A549 treated with AZD2906 at 1 μM for 4 hours (cell line): ENCODE results near the gene ESYT1. TPM values are rescaled to one million over a fixed set of nuclear protein-coding genes. Genes with fewer than 3 reads are reported as not detected.

Experiments
- total RNA-seq: library from RNA; stranded (reverse); fragments of 200-300 nt; extraction: Qiagen RNA extraction; gene quantifications from 5 replicates; pipeline ENCODE4 v1.2.3, GENCODE V29; 2022

Gene ESYT1
- 59.6 to 64.9 TPM (median 64.2 TPM) in 5 replicates for total RNA-seq

DNA sequence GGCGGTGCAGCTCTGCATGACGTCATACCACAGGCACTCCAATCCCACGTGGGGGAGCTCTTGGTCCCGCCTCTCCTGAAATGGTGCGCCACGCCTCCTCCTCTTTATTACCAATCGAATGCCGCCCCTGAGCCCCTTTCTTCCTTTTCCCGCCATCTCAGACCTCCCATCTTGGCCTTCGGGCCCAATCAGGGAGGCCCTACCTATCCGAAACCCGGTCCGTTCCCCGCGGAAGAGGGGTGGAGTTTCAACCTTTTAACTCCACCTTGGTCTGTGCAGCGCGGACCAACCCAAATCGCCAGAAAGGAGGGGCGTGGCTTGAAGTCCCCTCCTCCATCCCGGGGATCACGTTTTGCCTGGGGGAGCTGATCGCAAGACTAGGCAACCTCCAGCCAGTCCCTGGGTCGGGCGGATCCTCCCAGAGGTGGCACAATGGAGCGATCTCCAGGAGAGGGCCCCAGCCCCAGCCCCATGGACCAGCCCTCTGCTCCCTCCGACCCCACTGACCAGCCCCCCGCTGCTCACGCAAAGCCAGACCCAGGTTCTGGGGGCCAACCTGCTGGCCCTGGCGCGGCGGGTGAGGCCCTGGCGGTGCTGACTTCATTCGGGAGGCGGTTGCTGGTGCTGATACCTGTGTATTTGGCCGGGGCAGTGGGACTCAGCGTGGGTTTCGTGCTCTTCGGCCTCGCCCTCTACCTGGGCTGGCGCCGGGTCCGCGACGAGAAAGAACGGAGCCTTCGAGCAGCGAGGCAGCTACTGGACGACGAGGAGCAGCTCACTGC lies at the start of gene ESYT1:
ESYT1 (plus strand) TSS at position 380 of the 782 bp plus-strand sequence; CDS start at position 433, 53 bp downstream.

DNA sequence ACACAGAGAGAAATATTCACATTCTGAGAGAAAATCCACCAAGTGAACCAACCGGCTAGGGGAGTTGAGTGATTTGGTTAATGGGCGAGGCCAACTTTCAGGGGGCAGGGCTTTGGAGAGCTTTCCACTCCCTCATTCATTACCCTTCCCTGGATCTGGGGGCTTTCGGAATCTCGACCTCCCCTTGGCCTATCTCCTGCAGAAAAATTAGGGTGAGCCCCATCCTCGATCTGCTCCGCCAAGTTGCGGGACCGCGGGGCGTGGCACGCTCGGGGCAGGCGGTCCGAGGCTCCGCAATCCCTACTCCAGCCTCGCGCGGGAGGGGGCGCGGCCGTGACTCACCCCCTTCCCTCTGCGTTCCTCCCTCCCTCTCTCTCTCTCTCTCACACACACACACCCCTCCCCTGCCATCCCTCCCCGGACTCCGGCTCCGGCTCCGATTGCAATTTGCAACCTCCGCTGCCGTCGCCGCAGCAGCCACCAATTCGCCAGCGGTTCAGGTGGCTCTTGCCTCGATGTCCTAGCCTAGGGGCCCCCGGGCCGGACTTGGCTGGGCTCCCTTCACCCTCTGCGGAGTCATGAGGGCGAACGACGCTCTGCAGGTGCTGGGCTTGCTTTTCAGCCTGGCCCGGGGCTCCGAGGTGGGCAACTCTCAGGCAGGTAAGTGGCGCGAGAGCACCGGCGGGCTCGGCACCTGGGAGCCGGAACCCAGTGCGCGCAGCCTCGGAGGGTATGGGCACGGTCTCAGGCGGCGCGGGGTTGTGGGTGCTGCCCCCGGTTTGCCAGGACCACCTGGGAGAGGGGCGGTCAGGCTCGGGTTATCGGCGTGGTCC lies 48.1 kb upstream of the ESYT1 start, which contains the start of gene ERBB3:
ERBB3 (plus strand) TSS at position 443 of the 833 bp plus-strand sequence; CDS start at position 579, 136 bp downstream.

GRCh38 chr12:56104109-56104814 lies 23.8 kb upstream of the ESYT1 start, which contains the start of gene PA2G4:
PA2G4 (plus strand) TSS chr12:56104559; CDS start chr12:56104738, 179 bp downstream.

GRCh38 chr12:56116267-56117081 lies 11.6 kb upstream of the ESYT1 start, which contains the start of gene RPL41:
RPL41 (plus strand) TSS chr12:56116633.

DNA sequence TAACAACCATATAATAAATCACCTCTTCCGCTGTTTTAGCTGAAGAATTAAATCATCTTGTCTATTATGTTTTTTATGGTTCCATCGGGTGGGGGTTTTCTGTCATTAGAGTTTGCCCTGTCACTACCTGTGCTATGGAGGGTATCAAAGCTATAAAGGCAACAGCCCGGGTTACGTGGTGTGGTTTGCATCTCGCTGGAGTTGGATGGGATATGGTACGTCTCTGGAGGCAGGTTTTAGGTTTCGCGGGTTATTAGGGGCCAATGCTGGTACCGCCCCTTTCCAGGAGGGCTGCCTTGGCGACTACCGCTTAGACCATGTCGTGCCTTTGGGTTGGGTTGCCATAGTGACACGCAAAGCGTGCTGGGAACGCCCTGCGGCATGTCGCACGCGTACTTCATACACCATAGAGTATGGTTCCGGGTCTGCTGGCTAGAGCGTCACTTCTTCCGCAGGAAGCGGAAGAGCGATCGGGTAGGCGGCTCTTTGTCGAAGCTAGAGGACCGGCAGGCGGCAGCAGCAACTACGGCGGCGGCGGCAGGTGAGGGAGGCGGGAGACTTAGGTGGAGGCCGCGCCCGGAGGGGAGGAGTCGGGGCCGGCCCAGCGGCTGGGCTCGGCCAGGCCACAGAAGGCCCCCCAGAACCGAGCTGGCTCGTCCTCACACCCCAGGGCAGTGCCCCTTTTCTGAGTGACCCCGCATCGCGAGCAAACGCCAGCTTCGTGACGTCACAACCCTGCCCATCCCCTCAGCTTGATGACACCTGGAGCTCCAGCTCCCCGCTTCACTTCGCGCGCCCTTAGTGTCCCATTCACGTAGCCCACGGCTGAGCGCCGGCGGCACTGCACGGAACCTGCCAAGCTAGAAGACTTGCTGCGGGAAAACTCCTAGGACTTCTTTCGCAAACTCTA lies 10.0 kb upstream of the ESYT1 start, which contains the start of gene ZC3H10:
ZC3H10 (plus strand) TSS at position 489 of the 910 bp plus-strand sequence. CDS start 2,297 bp downstream, outside the sequence.

DNA sequence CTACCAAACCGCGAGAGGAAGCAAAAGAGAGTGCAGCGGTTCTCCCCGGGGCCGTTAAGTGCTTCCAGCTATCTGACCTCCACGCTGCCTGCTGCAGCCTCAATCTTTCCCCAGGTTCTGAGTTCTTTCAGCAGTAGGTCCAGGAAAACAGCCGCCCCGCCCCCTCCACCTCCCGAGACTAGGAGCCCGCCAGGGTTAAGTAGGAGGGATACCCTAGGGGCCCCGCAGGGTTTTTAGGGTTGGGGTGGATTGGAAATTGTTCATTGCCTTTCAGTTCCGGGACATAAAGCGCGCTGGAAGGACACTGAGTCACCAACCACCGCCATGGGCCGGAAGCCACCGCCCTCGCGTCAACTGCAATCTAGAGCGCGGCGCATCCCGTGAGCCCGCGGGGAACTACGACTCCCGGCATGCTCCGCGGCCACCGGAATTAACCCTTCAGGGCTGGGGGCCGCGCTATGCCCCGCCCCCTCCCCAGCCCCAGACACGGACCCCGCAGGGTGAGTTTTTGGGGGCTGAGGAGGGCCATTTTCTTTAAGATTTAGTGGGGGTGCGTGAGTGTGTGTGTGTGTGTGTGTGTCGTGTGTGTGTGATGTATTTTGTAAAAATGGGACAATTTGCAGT lies 24.2 kb downstream of the ESYT1 start, which contains the start of gene MYL6B:
MYL6B (plus strand) TSS at position 456 of the 624 bp plus-strand sequence. CDS start 1,332 bp downstream, outside the sequence.

DNA sequence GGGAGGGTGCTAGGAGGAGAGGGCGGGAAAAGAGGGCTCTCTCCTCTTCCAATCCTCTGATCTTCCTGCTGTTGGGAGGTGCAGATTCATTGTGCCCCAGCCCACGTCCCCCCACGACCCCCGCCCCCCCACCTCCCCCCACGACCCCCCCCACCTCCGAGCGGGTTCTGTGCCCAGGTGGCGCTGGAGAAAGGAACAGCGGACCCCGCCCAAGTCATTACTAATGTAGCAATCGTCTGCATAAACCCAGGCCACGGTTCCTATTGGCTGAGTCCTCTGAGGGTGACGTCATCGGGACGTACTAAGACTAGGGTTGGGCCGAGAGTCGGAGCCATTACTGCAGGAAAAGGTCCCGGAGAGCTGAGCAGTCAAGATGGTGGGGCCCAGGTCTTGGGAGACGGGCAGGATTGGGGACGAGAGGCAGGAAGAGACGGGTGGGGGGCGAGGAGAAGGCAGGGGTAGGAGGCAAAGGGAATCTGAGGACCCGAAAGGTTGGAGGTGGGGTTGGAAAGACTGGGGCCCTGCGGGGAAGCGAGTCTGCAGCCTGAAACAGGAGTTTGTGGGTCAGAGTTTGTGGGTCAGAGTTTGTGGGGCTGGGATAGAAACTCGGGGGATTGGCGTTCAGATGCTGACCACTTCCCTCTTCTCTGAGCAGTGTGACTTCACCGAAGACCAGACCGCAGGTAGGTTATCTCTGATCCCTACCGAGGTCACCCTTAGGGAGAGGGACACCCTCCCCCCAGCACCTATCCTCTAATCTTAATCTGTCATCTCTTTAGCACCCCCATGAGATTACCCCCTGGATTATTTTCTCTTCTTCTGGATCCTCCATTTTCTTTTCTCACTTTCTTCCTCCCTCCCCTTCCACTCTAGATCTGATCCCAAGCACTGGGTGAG lies 30.2 kb downstream of the ESYT1 start, which contains the start of gene MYL6:
MYL6 (plus strand) TSS at position 331 of the 897 bp plus-strand sequence; CDS start at position 374, 43 bp downstream.

DNA sequence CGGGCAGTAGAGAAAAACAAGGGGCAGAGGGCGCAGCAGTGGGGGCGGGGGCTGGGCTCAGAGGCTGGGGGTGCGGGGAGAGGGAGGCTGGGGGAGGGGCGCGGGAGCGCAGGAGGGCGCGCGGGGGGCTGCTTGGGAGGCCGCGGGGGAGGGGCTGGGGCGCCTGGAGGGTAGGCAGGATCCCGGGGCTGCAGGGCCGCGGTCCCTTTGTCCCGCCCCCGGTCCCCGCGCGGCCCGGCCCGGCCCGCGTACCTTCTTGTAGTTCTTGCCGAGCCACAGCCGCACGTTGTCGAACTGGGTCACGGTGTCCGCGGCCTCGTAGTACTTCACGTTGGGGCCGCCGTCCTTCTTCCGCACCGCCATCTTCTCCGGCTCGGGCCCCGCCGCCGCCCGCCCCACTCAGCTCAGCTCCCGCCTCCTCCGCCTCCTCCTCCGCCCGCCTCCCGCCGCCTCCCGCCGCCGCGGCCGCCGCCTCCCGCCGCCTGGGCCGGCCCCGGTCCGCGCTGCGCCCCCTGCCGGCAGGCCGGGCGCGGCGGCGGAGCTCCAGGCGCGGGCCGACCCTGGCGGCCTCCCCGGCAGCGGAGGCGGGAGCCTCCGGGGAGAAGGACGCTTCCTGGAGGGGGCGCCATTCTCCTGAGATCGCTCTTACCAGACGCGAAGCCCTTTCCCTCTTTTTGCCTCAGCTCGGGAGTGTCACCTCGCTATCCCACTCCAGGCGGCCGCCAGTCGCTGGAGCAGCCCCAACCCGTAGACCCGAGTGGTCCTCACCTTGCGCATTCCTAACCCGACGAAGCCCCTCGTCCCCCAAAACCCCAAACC lies 61.2 kb downstream of the ESYT1 start, which contains the start of gene SMARCC2:
SMARCC2 (minus strand) TSS at position 385 of the 819 bp plus-strand sequence; CDS start at position 363, 22 bp downstream.

Other genes with a start within 250 kb of the ESYT1 start
- gene PYM1, start 200.4 kb upstream of the ESYT1 start, total RNA-seq = 40.4 to 44.4 TPM (median 41.2 TPM) in 5 replicates
- gene DGKA, start 197.1 kb upstream of the ESYT1 start, total RNA-seq = 17.8 to 23.2 TPM (median 20.7 TPM) in 5 replicates
- 0.70 to 1.5 TPM (median 1.1 TPM) in 5 replicates for gene PMEL, start 162.2 kb upstream of the ESYT1 start, total RNA-seq
- gene CDK2, start 161.4 kb upstream of the ESYT1 start, total RNA-seq = 46.6 to 56.3 TPM (median 54.0 TPM) in 5 replicates
- gene RAB5B, start 154.2 kb upstream of the ESYT1 start, total RNA-seq = 26.2 to 33.8 TPM (median 32.7 TPM) in 5 replicates
- 7.5 to 10.0 TPM (median 8.7 TPM) in 5 replicates for gene SUOX, start 131.0 kb upstream of the ESYT1 start, total RNA-seq
- gene IKZF4, start 107.2 kb upstream of the ESYT1 start, total RNA-seq = 2.0 to 3.0 TPM (median 2.5 TPM) in 5 replicates
- 589 to 809 TPM (median 704 TPM) in 5 replicates for gene RPS26, start 86.3 kb upstream of the ESYT1 start, total RNA-seq
- gene ERBB3, start 48.1 kb upstream of the ESYT1 start, total RNA-seq = 0.98 to 2.4 TPM (median 1.1 TPM) in 5 replicates
- gene PA2G4, start 23.7 kb upstream of the ESYT1 start, total RNA-seq = 263 to 349 TPM (median 284 TPM) in 5 replicates
- 4,788 to 5,894 TPM (median 5,599 TPM) in 5 replicates for gene RPL41, start 11.6 kb upstream of the ESYT1 start, total RNA-seq
- 2.6 to 4.1 TPM (median 2.8 TPM) in 5 replicates for gene ZC3H10, start 10.0 kb upstream of the ESYT1 start, total RNA-seq
- 69.1 to 84.7 TPM (median 80.8 TPM) in 5 replicates for gene MYL6B, start 24.3 kb downstream of the ESYT1 start, total RNA-seq
- gene MYL6, start 30.1 kb downstream of the ESYT1 start, total RNA-seq = 2,187 to 2,775 TPM (median 2,288 TPM) in 5 replicates
- gene SMARCC2, start 61.2 kb downstream of the ESYT1 start, total RNA-seq = 28.2 to 35.7 TPM (median 31.2 TPM) in 5 replicates
- 21.7 to 26.5 TPM (median 25.1 TPM) in 5 replicates for gene RNF41, start 93.7 kb downstream of the ESYT1 start, total RNA-seq
- 54.9 to 59.8 TPM (median 58.5 TPM) in 5 replicates for gene NABP2, start 96.1 kb downstream of the ESYT1 start, total RNA-seq
- 0.05 to 0.08 TPM in 2 of 5 replicates, not detected in the others for gene SLC39A5, start 101.8 kb downstream of the ESYT1 start, total RNA-seq
- gene ANKRD52, start 130.1 kb downstream of the ESYT1 start, total RNA-seq = 36.2 to 45.1 TPM (median 38.3 TPM) in 5 replicates
- gene COQ10A, start 138.7 kb downstream of the ESYT1 start, total RNA-seq = 12.1 to 14.7 TPM (median 14.2 TPM) in 5 replicates
- 144 to 175 TPM (median 152 TPM) in 5 replicates for gene CS, start 172.1 kb downstream of the ESYT1 start, total RNA-seq
- gene CNPY2, start 187.7 kb downstream of the ESYT1 start, total RNA-seq = 108 to 151 TPM (median 138 TPM) in 5 replicates
- 10.3 to 14.2 TPM (median 13.9 TPM) in 5 replicates for gene PAN2, start 205.7 kb downstream of the ESYT1 start, total RNA-seq
- 0.31 to 0.52 TPM (median 0.38 TPM) in 5 replicates for gene IL23A, start 210.6 kb downstream of the ESYT1 start, total RNA-seq
- 10.7 to 13.2 TPM (median 11.1 TPM) in 5 replicates for gene STAT2, start 231.8 kb downstream of the ESYT1 start, total RNA-seq
- gene APOF, start 234.6 kb downstream of the ESYT1 start, total RNA-seq = not detected in 5 replicates